ENCODE measurements around the gene ZNF496.
"Not testable (repeated sequence)": the region's sequence is repeated elsewhere in the genome, so short reads cannot be mapped to it uniquely, and the experiment has no call there.

The ZNF496 gene

DNA sequence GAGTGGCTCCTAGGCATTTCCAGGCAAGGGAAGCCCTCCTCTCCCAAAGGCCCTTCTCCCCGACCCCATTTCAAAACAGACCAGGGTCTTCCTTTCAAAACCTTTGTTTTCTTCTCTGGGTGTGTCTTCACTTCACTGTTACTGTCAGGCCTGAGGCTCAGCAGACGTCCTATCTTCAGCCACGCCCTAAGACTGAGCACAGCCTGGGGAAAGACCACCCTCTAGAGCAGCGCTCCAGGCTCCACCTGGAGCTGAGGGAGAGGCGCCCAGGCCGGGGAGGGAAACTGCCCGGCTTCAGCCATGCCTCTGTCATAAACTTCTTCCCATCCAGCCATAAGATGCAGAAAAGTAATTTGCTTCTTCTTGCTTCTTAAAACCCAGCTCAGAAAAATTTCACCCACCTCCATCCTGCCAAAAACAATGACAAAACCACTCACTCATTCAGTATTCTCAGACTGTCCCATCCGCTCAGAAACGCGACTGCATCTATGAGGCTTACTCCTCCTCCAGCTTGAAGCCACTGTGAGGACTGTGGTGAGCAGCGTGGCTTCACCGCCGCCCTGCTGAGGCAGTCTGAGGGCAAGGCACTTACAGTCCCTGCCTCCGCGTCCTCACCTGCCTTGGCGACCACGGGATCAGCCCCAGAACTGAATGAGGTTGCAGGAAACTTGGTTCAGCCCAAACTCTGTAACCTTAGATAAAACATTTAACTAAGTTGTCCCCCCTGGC is 39.7 kb downstream of the ZNF496 start:
- no peak for DNase-seq (ENCODE audit: low read depth)

DNA sequence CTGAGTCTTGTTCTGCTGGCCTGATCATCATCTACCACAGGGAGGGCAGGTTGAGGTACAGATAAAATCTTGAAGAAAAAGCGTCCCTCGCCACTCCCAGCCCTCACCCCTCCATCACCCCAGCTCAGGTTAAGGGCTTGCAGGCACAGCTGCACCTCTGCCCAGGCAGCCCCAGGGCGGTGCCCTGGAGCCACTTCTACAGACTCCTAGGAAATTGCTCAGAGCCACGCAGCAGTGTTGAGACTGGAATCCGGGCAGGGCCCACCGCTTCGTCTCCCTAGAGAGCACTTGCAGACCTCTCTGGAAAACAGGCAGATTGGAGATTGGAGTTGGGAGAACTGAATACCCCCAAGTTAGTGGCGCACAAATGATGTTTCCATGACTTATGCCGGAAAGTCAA is 40.5 kb downstream of the ZNF496 start:
- DNase-seq (ENCODE audit: low read depth) = no peak

DNA sequence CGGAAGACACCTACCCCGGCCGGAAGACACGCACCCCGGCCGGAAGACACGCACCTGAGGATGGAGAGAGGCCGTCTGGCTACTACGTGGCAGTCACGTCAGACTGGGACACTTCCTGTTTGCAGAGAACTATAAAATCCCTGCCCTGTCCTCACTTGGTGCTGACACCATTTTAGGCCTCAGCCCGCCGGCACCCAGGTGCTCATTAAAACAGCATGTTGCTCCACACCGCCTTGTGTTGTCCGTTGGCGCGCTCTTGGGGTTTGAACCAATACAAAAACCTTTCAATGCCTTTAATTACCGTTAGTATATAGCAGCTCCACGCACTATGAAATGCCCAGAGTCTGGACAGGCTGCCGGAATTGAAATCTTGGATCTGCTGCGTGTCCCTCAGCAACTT is 41.1 kb downstream of the ZNF496 start:
- no peak for DNase-seq (ENCODE audit: low read depth)

DNA sequence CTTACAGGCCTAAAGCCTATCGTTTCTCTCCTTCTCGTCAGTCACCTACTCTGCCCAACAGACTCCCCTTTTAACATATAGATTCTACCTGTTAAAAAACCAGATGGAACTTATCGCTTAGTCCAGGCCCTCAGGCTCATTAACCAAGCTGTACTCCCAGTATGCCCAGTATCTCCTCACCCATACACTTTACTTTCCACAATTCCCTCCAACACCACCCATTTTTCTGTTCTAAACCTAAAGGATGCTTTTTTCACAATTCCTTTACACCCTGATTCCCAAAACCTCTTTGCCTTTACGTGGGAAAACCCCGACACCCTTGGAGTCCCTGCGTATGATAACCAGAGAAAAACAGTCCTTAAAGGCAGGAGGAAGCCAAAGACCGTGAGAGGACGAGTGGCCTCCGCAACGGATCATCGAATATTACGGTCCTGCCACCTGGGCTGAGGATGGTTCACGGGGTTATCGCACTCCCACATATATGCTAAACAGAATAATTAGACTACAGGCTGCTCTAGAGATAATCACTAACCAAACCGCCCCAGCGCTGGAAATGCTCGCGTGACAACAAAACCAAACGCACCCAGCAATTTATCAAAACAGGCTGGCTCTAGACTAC is 42.3 kb downstream of the ZNF496 start:
- not testable (repeated sequence) for DNase-seq (ENCODE audit: low read depth)

- DNase-seq (ENCODE audit: low read depth) = no peak
Measured at GRCh38 chr1:247288341-247288740, 43.3 kb downstream of the ZNF496 start.

- no peak for DNase-seq (ENCODE audit: low read depth)
Measured at GRCh38 chr1:247287460-247287859, 44.2 kb downstream of the ZNF496 start.

DNA sequence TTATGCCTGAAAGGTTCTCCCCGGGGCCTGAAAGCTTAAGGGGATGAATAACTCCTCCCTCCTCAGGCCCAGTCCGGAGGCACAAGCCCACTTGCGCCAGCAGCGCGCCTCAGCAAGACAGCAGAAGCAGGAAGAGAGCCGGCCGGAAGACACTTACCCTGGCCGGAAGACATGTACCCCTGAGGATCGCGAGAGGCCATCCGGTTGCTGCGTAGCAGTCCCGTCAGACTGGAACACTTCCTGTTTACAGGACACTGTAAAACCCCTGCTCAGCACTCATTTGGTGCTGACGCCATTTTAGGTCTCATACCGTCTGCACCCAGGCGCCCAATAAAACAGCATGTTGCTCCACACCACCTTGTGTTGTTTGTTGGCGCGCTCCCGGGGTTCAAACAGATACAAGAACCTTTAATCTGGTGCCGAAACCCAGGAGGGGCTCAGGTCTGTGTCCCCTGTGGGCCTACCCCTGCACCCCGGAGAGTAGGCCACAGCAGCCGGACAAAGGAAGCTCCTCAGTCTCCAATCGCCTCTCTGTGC is 45.5 kb downstream of the ZNF496 start:
- DNase-seq (ENCODE audit: low read depth) = no peak

DNA sequence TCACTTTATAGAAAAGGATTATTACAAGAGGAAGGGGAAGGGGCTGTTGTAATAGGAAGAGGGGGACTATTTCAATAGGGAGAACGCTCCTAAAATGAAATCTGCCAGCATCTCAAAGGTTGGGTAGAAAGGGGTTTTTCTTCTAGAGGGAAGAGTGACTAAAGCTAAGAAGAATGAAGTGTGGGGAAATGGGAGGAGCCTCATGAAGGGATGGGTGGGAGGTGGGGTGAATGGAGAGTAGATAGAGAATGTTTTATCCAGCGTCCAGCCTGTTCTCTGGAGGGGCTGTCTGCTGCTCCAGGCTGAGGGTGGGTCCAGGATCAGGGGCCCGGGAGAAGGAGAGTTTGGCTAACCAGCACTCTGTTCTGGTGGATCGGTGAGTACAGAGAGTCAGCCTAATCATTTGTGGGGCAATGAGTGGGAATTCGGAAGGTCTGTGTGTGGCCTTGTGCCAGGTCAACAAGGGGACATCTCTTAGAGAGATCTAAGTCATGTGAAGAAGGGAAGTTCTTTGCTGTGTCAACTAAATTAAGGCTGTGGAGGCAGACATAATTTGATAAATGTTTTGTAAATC is 50.6 kb downstream of the ZNF496 start:
- DNase-seq (ENCODE audit: low read depth) = no peak

DNA sequence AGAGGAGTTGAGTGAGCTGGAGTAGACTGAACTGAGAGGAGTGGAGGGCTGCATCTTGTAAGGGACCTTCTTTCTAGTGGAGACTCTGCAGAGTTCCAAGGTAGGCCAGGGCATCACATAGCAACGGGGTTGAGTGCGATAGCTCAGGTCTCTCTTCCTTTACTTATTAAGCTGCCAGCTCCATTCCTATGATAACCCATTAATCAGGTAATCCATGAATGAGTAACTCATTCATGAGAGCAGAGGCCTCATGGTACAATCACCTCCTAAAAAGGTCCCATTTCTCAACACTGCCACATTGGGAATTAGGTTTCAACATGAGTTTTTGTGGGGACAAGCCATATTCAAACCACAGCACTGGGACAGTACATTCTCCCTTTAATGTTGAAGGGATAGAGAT is 54.5 kb downstream of the ZNF496 start:
- DNase-seq (ENCODE audit: low read depth) = no peak

DNA sequence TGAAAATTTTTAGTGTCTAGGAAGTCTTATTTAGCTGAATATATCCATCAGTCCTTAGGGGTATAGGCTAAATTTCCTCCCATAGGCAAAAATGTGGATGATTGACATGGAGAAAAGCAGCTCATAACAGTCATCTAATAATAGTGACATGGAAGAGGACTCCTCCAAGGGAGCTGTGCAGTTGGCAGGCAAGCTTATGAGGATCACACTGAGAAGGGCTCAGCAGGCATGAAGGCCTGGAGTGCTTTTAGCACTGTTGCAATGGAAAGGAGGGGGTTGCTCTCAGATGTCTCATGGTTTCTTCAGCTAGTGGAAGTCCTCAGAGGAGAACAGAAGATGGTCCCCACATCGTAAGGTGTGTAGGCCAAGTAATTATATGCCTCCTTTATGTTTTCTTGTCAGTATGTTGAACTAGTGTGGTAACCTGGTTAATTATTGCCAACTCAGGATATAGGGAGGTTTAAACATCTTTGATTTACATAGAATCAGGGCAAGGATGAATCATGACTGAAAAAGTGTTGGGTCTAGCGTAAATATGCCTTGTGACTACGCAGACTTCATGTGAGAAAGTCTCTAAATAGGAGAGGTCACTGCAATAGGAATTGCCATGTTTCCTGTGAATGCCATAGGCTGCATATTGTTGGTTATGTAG is 56.9 kb downstream of the ZNF496 start:
- no peak for DNase-seq (ENCODE audit: low read depth)

GRCh38 chr1:247273013-247273412 is 58.7 kb downstream of the ZNF496 start:
- DNase-seq (ENCODE audit: low read depth) = no peak

DNA sequence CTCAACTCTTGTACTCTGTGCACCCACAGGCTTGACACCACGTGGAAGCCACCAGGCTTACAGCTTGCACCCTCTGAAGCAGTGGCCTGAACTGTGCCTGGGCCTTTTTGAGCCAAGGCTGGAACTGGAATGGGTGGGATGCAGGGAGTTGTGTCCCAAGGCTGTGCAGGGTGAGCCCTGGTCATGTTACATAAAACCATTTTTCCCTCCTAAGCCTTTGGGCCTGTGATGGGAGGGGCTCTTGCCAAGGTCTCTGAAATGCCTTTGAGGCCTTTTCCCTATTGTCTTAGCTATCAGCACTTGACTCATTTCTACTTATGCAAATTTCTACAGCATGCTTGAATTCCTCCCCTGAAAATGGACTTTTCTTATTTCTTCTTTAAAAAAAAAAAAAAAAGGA is 61.7 kb downstream of the ZNF496 start:
- no peak for DNase-seq (ENCODE audit: low read depth)

- DNase-seq (ENCODE audit: low read depth) = no peak
Measured at GRCh38 chr1:247269133-247269532, 62.5 kb downstream of the ZNF496 start.

GRCh38 chr1:247268390-247269045 is 63.1 kb downstream of the ZNF496 start:
- DNase-seq (ENCODE audit: low read depth) = no peak

DNA sequence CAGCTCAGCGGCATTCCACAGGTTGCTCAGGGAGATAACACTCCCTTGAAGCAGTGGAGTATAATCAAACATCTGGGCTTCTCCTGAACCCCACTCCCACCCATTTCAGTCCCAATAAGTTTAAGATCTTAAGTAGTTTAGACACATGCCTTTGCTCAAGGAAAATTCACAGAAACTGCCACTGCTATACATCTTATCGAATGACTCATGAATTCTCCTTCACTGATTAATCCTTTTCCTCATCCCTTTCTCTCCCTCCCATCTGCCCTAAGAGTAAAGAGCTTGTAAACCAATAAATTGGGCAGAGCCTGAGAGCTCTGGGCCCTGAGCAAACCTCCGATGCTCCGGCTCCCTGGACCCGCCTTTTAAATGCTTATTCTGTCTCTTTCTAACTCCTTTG is 65.6 kb downstream of the ZNF496 start:
- no peak for DNase-seq (ENCODE audit: low read depth)

GRCh38 chr1:247255772-247256171 is 75.9 kb downstream of the ZNF496 start, which contains the start of gene VN1R5:
VN1R5 (plus strand) TSS chr1:247256072.
- not testable (repeated sequence) for DNase-seq (ENCODE audit: low read depth)

- no peak for DNase-seq (ENCODE audit: low read depth)
Measured at GRCh38 chr1:247247568-247247967, 84.1 kb downstream of the ZNF496 start.

All from non-pigmented ciliary epithelial cell (primary cell).